Caco-2 (cell line): Measurements from ENCODE around the gene CLRN3. TPM values are rescaled to one million over a fixed set of nuclear protein-coding genes. Genes with fewer than 3 reads are reported as not detected.

Source experiments
- BruUV-seq: library from RNA; stranded (reverse); fragments of 400-500 nt; replicated peaks from 2 replicates; lab custom pipeline; 2021; lab: Mats Ljungman, UMichigan
- CTCF ChIA-PET: fragments of 300-600 bp; sonication (Branson Sonifier 250); formaldehyde crosslinking; loops from one replicate; lab custom pipeline; 2022; ENCODE audit warnings: antibody characterized with exemption; lab: Charles Lee
- POLR2A ChIA-PET: fragments of 300-600 bp; sonication (Branson Sonifier 250); formaldehyde crosslinking; loops from one replicate; lab custom pipeline; 2022; ENCODE audit warnings: antibody characterized with exemption; lab: Charles Lee
- DNase-seq, 2 experiments: peaks; one replicate each; pipeline versions ENCODE4 v3.0.0 to v3.0.0-alpha.2; 2020 to 2022
- H3K27me3 ChIP-seq: replicated peaks from 2 replicates; pipeline ENCODE4 v1.6.0; 2011; ENCODE audit warnings: low read length; ENCODE audit not compliant: control insufficient read depth, insufficient read depth
- H3K36me3 ChIP-seq: 2 replicates; pipeline ENCODE4 v1.5.1; 2011; ENCODE audit warnings: low read length; ENCODE audit not compliant: control insufficient read depth, insufficient read depth
- H3K4me1 ChIP-seq: fragments of 250-450 bp; sonication (Bioruptor Pico); 2 replicates; pipeline ENCODE4 v1.5.1; 2020; ENCODE audit warnings: mild to moderate bottlenecking
- H3K4me3 ChIP-seq: 2 replicates; pipeline ENCODE4 v1.5.1; 2011; ENCODE audit warnings: low read depth, mild to moderate bottlenecking, control low read depth, low read length
- H3K9me3 ChIP-seq: fragments of 250-450 bp; sonication (Bioruptor Pico); 2 replicates; pipeline ENCODE4 v1.5.1; 2020; ENCODE audit warnings: mild to moderate bottlenecking, moderate library complexity
- H3K27ac Mint-ChIP-seq: one replicate; pipeline ENCODE4 v1.8.0; 2022; ENCODE audit warnings: mixed read lengths; ENCODE audit not compliant: unreplicated experiment
- H3K27me3 Mint-ChIP-seq: one replicate; pipeline ENCODE4 v1.8.0; 2022; ENCODE audit warnings: mixed read lengths; ENCODE audit not compliant: insufficient read depth, unreplicated experiment
- H3K36me3 Mint-ChIP-seq: one replicate; pipeline ENCODE4 v1.8.0; 2022; ENCODE audit warnings: mild to moderate bottlenecking, mixed read lengths; ENCODE audit not compliant: insufficient read depth, unreplicated experiment
- H3K4me1 Mint-ChIP-seq: one replicate; pipeline ENCODE4 v1.8.0; 2022; ENCODE audit warnings: low read depth, mixed read lengths; ENCODE audit not compliant: unreplicated experiment
- H3K4me3 Mint-ChIP-seq: one replicate; pipeline ENCODE4 v1.8.0; 2022; ENCODE audit warnings: mild to moderate bottlenecking, moderate library complexity, mixed read lengths; ENCODE audit not compliant: unreplicated experiment
- H3K9me3 Mint-ChIP-seq: one replicate; pipeline ENCODE4 v1.8.0; 2022; ENCODE audit warnings: mixed read lengths; ENCODE audit not compliant: unreplicated experiment
- intact Hi-C: fragments of 100-400 bp; cut with micrococcal nuclease; formaldehyde crosslinking; loops from one replicate; pipeline ENCODE4 v1.10.0; 2022; ENCODE audit not compliant: unreplicated experiment
- total RNA-seq: library from RNA; stranded (reverse); gene quantifications from 2 replicates; pipeline ENCODE4 v1.2.3, GENCODE V29; 2022
- TF ChIP-seq, protein P1 (sequence below), 2 experiments: fragments of 200-600 bp in 1 of 2; IDR thresholded peaks; 1 replicate in 1 of 2; 2 replicates in 1 of 2; pipeline versions ENCODE4 v1.5.1 to v1.8.0; 2011 to 2022; ENCODE audit warnings: antibody characterized with exemption in 1 of 2, control low read depth in 1 of 2, inconsistent platforms in 1 of 2, low read depth in 1 of 2, low read length in 1 of 2, mild to moderate bottlenecking in 1 of 2, moderate library complexity in 1 of 2; ENCODE audit not compliant: insufficient read depth in 1 of 2, severe bottlenecking in 1 of 2, unreplicated experiment in 1 of 2

The CLRN3 gene
- total RNA-seq, 1 experiment from 2014 or later = 1.1 TPM

DNA sequence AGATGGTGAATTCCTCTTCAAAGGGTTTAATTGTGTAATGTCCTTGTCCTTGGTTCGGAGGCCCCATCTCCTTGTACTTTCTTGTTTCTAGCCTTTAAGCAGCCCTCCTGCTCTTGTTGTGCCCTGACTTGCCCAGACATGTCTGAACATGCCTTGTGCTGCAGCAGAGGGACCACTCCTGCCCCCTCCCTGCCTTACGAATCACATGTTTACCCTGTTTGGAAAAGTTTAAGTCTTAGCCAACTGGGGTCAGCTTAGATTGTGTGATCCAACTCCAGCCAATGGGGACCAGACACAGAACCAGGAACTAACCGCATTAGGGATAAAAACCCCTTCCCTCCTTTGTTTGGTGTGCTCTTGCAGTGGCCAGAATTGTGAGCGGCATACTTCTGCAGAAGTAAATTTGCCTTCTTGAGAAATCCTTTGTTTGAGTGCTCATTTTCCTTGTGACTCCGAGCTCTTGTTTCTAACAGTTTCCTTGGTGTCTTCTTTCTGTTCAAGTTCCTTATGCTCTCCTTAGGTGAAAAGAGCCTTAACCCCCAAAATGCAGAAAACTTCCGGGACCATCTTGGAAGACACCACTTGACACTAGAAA, 29.4 kb downstream of the CLRN3 start:
- Histone ChIP-seq H3K27me3 (no peaks in the 10 kb centered on the region), H3K4me3 (no peak overlapping the region), H3K36me3 (no peaks in the 10 kb centered on the region), H3K9me3 (no peaks in the 10 kb centered on the region; the same call in 1 of the 2 replicates), H3K4me1 (no peaks in the 10 kb centered on the region)
- intact Hi-C loops = no loop called here
- H3K36me3 Mint-ChIP-seq = no peaks in the 10 kb centered on the region
- no peak overlapping the region for H3K27ac Mint-ChIP-seq
- peaks cover 31% of the 10 kb centered on the region for H3K9me3 Mint-ChIP-seq
- BruUV-seq = no TSS peak
- H3K4me1 Mint-ChIP-seq = peaks cover 7% of the 10 kb centered on the region
- ChIA-PET CTCF (interaction anchor here (1.5 kb wide), 1 partner anchor 148 kb away, joined by 3 read pairs; no protein-coding TSS in a partner anchor), POLR2A (no interaction called here)
- no peak for DNase-seq
- no peak overlapping the region for H3K4me3 Mint-ChIP-seq
- TF ChIP-seq, protein P1, sequence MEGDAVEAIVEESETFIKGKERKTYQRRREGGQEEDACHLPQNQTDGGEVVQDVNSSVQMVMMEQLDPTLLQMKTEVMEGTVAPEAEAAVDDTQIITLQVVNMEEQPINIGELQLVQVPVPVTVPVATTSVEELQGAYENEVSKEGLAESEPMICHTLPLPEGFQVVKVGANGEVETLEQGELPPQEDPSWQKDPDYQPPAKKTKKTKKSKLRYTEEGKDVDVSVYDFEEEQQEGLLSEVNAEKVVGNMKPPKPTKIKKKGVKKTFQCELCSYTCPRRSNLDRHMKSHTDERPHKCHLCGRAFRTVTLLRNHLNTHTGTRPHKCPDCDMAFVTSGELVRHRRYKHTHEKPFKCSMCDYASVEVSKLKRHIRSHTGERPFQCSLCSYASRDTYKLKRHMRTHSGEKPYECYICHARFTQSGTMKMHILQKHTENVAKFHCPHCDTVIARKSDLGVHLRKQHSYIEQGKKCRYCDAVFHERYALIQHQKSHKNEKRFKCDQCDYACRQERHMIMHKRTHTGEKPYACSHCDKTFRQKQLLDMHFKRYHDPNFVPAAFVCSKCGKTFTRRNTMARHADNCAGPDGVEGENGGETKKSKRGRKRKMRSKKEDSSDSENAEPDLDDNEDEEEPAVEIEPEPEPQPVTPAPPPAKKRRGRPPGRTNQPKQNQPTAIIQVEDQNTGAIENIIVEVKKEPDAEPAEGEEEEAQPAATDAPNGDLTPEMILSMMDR (IDR thresholded peaks at IDR 0.05; ENCODE audit: insufficient read depth in 1 of 2, low read depth in 1 of 2, low read length in 1 of 2, severe bottlenecking in 1 of 2, unreplicated experiment in 1 of 2) = no peak
- H3K27me3 Mint-ChIP-seq = peaks cover 4% of the 10 kb centered on the region

DNA sequence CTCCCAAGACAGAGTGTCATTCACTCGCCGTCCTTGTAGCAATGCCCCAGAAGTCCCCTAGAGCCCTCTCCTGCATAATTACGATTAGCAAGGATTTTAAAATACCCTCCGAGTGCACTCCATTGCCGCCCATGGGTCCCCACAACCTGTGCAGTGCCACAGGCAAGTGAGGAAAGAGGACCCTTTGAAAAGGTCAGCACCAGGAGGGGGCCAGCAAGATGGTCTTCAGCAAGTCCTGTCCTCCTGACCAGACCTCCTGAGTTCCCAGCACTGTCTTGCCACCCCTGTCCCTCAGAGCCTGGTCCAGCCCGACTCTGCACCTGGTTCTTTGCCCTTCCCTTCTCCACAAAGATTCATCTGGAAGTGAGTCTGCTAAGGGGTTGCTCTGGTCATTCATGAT, 32.1 kb downstream of the CLRN3 start:
- TF ChIP-seq, protein P1 (IDR thresholded peaks at IDR 0.05; ENCODE audit: insufficient read depth in 1 of 2, low read depth in 1 of 2, low read length in 1 of 2, severe bottlenecking in 1 of 2, unreplicated experiment in 1 of 2) = no peak
- H3K4me3 Mint-ChIP-seq = no peak overlapping the region
- CTCF ChIA-PET = no interaction called here
- POLR2A ChIA-PET = no interaction called here
- Histone ChIP-seq H3K9me3 (no peaks in the 10 kb centered on the region; the same call in 1 of the 2 replicates), H3K36me3 (no peaks in the 10 kb centered on the region), H3K4me1 (no peaks in the 10 kb centered on the region), H3K27me3 (no peaks in the 10 kb centered on the region; the same call in 1 of the 2 replicates), H3K4me3 (no peak overlapping the region)
- no peak for DNase-seq
- H3K27ac Mint-ChIP-seq = no peak overlapping the region
- H3K4me1 Mint-ChIP-seq = no peaks in the 10 kb centered on the region
- no TSS peak for BruUV-seq
- H3K27me3 Mint-ChIP-seq = peaks cover 4% of the 10 kb centered on the region
- H3K9me3 Mint-ChIP-seq = peaks cover 31% of the 10 kb centered on the region
- H3K36me3 Mint-ChIP-seq = no peaks in the 10 kb centered on the region
- intact Hi-C loops = no loop called here

DNA sequence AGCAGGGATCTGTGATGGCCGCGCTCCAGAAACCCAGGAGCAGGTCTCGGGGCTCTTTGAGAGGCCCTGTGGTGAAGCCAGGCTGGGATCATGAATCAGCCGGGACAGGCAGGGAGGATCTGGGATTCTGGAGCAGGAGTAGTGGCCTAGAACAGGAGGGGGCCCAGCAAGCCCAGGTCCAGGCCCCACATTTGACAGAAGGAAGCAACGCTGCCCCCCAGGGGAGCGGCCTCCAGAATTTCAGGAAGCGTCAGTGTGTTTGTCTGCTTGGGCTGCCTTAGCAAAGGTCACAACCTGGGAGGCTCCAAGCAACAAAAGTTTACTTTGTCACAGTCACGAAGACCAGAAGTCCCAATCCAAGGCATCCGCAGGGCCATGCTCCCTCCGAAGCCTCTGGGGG, 36.8 kb downstream of the CLRN3 start:
- Mint-ChIP-seq H3K27ac (no peak overlapping the region), H3K27me3 (peaks cover 6% of the 10 kb centered on the region), H3K9me3 (peaks cover 9% of the 10 kb centered on the region), H3K4me3 (no peak overlapping the region), H3K36me3 (no peaks in the 10 kb centered on the region), H3K4me1 (no peaks in the 10 kb centered on the region)
- Histone ChIP-seq H3K4me1 (0 out of 2 replicates have a peak, but pooled peaks cover 3% of the 10 kb centered on the region), H3K36me3 (no peaks in the 10 kb centered on the region), H3K27me3 (no peaks in the 10 kb centered on the region; the same call in 1 of the 2 replicates), H3K4me3 (no peak overlapping the region), H3K9me3 (no peaks in the 10 kb centered on the region)
- intact Hi-C loops = no loop called here
- BruUV-seq = no TSS peak
- POLR2A ChIA-PET = no interaction called here
- no peak for DNase-seq
- TF ChIP-seq, protein P1 (IDR thresholded peaks at IDR 0.05; ENCODE audit: insufficient read depth in 1 of 2, low read depth in 1 of 2, low read length in 1 of 2, severe bottlenecking in 1 of 2, unreplicated experiment in 1 of 2) = no peak
- CTCF ChIA-PET = no interaction called here
